Heart right ventricle (tissue), 16 donors: ENCODE data around the gene PCDH1. TPM values are rescaled to one million over a fixed set of nuclear protein-coding genes. Genes with fewer than 3 reads are reported as not detected.
A peak's percentile ranks its signal among the peaks of the same experiment; 100 is the strongest.

Source experiments
- ATAC-seq, 8 donors: fragments of 200-7000 bp; cut with Tn5 transposase; one replicate each; pipeline ENCODE4 v1.9.1; 2020; ENCODE audit warnings: mild to moderate bottlenecking in 8 of 8, moderate library complexity in 8 of 8, moderate number of reproducible peaks in 1 of 8
- DNase-seq, 2 donors: peaks; one replicate each; pipeline ENCODE4 v3.0.0-alpha.2; 2020
- H3K27ac ChIP-seq, 10 donors: fragments of 200-600 bp; sonication (generic) in 2 of 10; one replicate each; pipeline versions ENCODE4 v1.5.0 to v1.8.0; 2020 to 2022; ENCODE audit warnings: mild to moderate bottlenecking in 3 of 10
- H3K27me3 ChIP-seq, 7 donors: fragments of 200-600 bp; one replicate each; pipeline ENCODE4 v1.8.0; 2021 to 2022; ENCODE audit warnings: mild to moderate bottlenecking in 2 of 7
- H3K36me3 ChIP-seq, 9 donors: fragments of 200-600 bp; sonication (generic) in 1 of 9; one replicate each; pipeline versions ENCODE4 v1.5.0 to v1.8.0; 2020 to 2022; ENCODE audit warnings: mild to moderate bottlenecking in 2 of 9
- H3K4me1 ChIP-seq, 9 donors: fragments of 200-600 bp; sonication (generic) in 1 of 9; one replicate each; pipeline versions ENCODE4 v1.5.0 to v1.8.0; 2020 to 2022; ENCODE audit warnings: mild to moderate bottlenecking in 4 of 9
- H3K4me3 ChIP-seq, 10 donors: fragments of 200-600 bp; sonication (generic) in 2 of 10; one replicate each; pipeline versions ENCODE4 v1.5.0 to v1.8.0; 2020 to 2022; ENCODE audit warnings: mild to moderate bottlenecking in 7 of 10, moderate library complexity in 2 of 10
- H3K9me3 ChIP-seq, 11 donors: fragments of 200-600 bp in 10 of 11; sonication (generic) in 2 of 11; one replicate each; pipeline versions ENCODE4 v1.5.0 to v1.8.0; 2013 to 2022; ENCODE audit warnings: mild to moderate bottlenecking in 2 of 11, control low read depth in 1 of 11, moderate library complexity in 1 of 11
- WGBS, 2 donors: extraction: QIAGEN DNeasy Blood & Tissue Kit; methylation state at CpG; one replicate each; pipeline ENCODE4 v1.1.7; 2013; ENCODE audit warnings: inconsistent platforms in 1 of 2; 5-methylcytosine and 5-hydroxymethylcytosine counted together
- intact Hi-C, 10 donors: fragments of 100-400 bp; cut with DNase I; formaldehyde crosslinking; loops; one replicate each; pipeline versions ENCODE4 v1.11.1 to v1.14.2; 2022
- polyA plus RNA-seq, 2 donors: library from polyadenylated mRNA; stranded (reverse); fragments of 200-250 nt; gene quantifications; one replicate each; pipeline ENCODE4 v1.2.3, GENCODE V29; 2013
- total RNA-seq, 10 donors: library from RNA; stranded (reverse); fragmentation: NEBNext Ultra II Directional in 3 of 10; extraction: Animal tissue kit (Norgen Biotek cat#: 25700) in 3 of 10; gene quantifications; one replicate each; pipeline versions ENCODE4 v1.2.1 to v1.2.4, GENCODE V29; 2021 to 2023
- TF ChIP-seq, protein P1 (sequence below), 9 donors: fragments of 200-600 bp; sonication (generic) in 2 of 9; IDR thresholded peaks; one replicate each; pipeline versions ENCODE4 v1.5.0 to v1.8.0; 2021 to 2022; ENCODE audit warnings: antibody characterized with exemption in 9 of 9, mild to moderate bottlenecking in 5 of 9, moderate library complexity in 1 of 9
- donor health status: Arrhythmogenic right ventricular cardiomyopathy.
- donor health status: ischemic (EF 13 %, LVEDD 7.1; RV severe dilation, severe dysfunction).
- donor health status: healthy with polysubstance abuse.
- donor health status: DM: no; HTN: yes; CAD: no.
- donor health status: DM: no; HTN: no; CAD: no.
- donor health status: ischemic (EF 25% LVEDD 6.9; RV normal size, moderate dysfunction).
- donor health status: ischemic (EF 25% LVEDD 5.7; RV mildly dilated, moderate dysfunction).
- donor health status: healthy.
- donor health status: DM: yes; HTN: yes; CAD: no.
- donor health status: Ischemic cardiomyopathy.
- donor health status: ischemic (EF 35%, LVEDD 5.7; RV mildly dilated, moderate dysfunction).
- donor health status: nonischemic (EF 11% LVEDD 7.7; RV severe dilation, severe dysfunction).
- donor health status: DM: yes; HTN: yes; CAD: no.
- donor health status: PGD.
- donor health status: ischemic (EF 29% LVEDD 5.4; RV normal size, mild dysfunction).
- donor health status: nonischemic (EF 23%, LVEDD 6.1; RV moderate dilation, normal function).

PCDH1 gene
- total and polyA plus RNA-seq, 12 donors = 8.4 to 45.8 (median 17.9) TPM

DNA sequence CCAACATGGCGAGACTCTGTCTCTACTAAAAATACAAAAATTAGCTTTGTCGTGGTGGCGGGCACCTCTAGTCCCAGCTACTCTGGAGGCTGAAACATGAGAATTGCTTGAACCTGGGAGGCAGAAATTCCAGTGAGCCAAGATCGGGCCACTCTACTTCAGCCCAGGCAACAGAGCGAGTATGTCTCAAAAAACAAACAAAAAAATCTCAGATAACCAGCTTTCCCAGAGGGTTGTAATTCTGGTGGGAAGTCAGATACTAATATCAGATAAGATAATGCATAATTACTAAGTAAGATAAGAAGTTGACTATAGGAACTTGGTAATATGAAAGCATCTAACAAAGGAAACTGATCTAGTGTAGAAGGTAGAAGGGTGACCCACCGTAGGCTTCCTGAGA, 60.6 kb downstream of the PCDH1 start:
- Histone ChIP-seq H3K9me3 (no peaks in the 10 kb centered on the region), H3K4me3 (no peak overlapping the region), H3K27me3 (peaks cover 0 to 4% (median 0%) of the 10 kb centered on the region in 7 donors), H3K36me3 (no peaks in the 10 kb centered on the region), H3K4me1 (peaks cover 8 to 68% (median 32%) of the 10 kb centered on the region in 9 donors), H3K27ac (peak overlapping the region; percentile 38 to 94 (median 74))
- 74 to 79% methylated on average over 6 of the region's 6 CpGs for WGBS, 2 donors
- intact Hi-C loops = loop anchor here in 7 of 10 donors (2.0 to 10.0 kb wide), 7 partner anchors 31 to 135 kb away; partner anchors contain the start of gene PCDH1 (in 2 of the 7)
- DNase-seq (no peak), ATAC-seq (no peak)
- TF ChIP-seq, protein P1, sequence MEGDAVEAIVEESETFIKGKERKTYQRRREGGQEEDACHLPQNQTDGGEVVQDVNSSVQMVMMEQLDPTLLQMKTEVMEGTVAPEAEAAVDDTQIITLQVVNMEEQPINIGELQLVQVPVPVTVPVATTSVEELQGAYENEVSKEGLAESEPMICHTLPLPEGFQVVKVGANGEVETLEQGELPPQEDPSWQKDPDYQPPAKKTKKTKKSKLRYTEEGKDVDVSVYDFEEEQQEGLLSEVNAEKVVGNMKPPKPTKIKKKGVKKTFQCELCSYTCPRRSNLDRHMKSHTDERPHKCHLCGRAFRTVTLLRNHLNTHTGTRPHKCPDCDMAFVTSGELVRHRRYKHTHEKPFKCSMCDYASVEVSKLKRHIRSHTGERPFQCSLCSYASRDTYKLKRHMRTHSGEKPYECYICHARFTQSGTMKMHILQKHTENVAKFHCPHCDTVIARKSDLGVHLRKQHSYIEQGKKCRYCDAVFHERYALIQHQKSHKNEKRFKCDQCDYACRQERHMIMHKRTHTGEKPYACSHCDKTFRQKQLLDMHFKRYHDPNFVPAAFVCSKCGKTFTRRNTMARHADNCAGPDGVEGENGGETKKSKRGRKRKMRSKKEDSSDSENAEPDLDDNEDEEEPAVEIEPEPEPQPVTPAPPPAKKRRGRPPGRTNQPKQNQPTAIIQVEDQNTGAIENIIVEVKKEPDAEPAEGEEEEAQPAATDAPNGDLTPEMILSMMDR (IDR thresholded peaks at IDR 0.05) = no peak

DNA sequence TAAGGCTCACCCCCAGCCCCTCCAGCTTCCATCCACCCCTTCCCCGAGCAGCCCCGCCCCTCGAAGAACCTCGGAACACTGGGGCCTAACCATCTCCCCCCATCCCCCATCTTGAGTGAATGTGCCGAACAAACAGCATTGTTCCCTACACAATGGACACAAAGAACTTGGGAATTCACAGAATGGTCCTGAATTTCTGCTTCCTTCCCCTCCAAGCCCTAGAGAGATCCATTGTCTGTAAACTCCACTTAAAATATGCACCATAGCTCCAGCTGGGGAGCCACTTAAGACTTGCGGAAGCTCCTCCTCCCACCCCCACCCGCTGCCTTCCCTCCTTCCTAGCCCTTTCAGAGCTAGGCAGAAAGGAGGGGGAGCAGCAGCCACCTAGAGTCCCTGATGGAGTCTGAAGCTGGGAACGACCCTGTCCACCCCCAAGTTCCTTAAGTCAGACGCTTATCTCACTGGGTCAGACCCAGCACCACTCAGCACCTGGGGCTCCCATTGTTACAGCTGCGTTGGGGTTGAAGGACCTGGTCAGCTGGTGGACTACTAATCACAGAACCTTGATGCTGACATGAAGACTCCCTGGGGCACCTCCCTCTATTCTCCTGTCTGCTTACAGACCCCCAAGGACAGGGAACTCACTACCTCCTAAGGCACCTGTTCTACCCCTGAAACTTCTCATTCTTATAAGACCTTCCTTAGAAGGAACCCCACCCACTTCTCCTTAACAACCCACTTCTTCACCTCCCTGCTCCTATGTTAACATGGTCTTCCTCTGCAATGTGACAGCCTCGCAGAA, 61.4 kb downstream of the PCDH1 start:
- Histone ChIP-seq H3K9me3 (no peaks in the 10 kb centered on the region), H3K4me1 (peaks cover 6 to 68% (median 31%) of the 10 kb centered on the region in 9 donors), H3K27ac (peak overlapping the region; percentile 69 to 94 (median 82)), H3K4me3 (no peak overlapping the region), H3K36me3 (no peaks in the 10 kb centered on the region), H3K27me3 (peaks cover 0 to 8% (median 4%) of the 10 kb centered on the region in 7 donors)
- WGBS, 2 donors = 15 to 25% methylated on average over 11 of the region's 11 CpGs
- intact Hi-C loops = loop anchor here in 7 of 10 donors (2.0 to 10.0 kb wide), 7 partner anchors 32 to 136 kb away; partner anchors contain the start of gene PCDH1 (in 2 of the 7)
- ATAC-seq (peak; percentile 53 to 85 (median 81)), DNase-seq (peak; percentile 39 to 74)
- TF ChIP-seq, protein P1 (IDR thresholded peaks at IDR 0.05) = no peak

DNA sequence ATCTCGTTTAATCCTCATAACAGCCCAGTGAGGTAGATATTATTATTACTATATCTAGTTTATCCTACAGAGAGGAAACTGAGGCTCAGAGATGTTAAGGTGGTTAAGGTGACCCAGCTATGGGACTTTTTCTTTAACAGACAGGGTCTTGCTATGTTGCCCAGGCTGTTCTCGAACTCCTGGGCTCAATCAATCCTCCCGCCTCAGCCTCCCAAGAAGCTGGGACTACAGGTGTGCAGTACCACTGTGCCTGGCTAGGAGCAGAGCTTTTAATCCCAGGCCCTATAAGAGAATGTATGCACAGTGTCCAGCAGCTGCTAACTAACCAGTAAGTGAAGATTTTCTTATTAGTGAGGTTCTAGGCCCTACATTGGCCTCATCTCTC, 62.4 kb downstream of the PCDH1 start:
- 88 to 92% methylated on average over 3 of the region's 3 CpGs for WGBS, 2 donors
- H3K9me3 ChIP-seq = no peaks in the 10 kb centered on the region
- ATAC-seq = no peak
- TF ChIP-seq, protein P1 (IDR thresholded peaks at IDR 0.05) = no peak
- no peaks in the 10 kb centered on the region for H3K36me3 ChIP-seq
- peaks cover 6 to 71% (median 31%) of the 10 kb centered on the region in 9 donors for H3K4me1 ChIP-seq
- peaks cover 0 to 17% (median 12%) of the 10 kb centered on the region in 7 donors for H3K27me3 ChIP-seq
- intact Hi-C loops = loop anchor here in 7 of 10 donors (2.0 to 10.0 kb wide), 8 partner anchors 33 to 137 kb away; partner anchors contain the start of gene PCDH1 (in 3 of the 7)
- no peak for DNase-seq
- H3K27ac ChIP-seq = peak overlapping the region; percentile 69 to 94 (median 82)
- no peak overlapping the region for H3K4me3 ChIP-seq

DNA sequence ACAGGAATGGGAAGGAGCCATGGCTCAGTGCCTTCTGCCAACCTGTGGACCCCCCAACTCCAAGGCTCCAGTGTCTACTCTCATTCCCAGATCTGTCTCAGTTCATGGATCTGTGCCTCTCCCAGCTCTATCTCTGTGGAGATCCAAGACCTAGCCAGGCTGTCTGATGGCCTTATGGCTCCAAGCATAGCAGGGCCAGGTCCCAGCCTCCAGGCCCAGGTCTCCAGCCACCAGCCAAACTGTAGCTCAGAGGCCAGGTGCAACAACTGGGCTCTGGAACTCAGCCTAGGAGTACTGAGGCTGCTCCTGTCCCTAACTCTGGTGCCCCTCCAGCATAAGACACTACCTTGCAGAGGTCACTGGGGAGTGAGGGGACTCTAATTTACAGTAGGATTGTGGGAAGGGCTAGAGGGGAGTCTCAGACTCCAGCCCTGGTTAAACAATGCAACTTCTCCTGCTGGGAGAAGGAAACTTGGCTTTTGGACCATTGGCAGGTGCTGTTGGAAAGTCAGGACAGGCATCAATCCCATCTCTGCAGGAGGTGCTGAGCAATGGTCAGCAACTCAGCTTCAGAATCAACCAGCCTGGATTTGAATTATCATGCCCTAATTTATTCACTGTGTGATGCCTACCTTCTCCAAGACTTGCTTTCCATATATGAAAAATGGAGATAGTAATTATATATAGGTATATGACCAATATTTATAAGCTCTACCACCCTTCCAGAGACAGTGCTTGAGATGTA, 63.0 kb downstream of the PCDH1 start:
- intact Hi-C loops = loop anchor here in 5 of 10 donors (2.0 to 10.0 kb wide), 6 partner anchors 62 to 137 kb away; partner anchors contain the start of gene PCDH1 (in 2 of the 5)
- TF ChIP-seq, protein P1 (IDR thresholded peaks at IDR 0.05) = no peak
- H3K4me1 ChIP-seq = peaks cover 6 to 72% (median 31%) of the 10 kb centered on the region in 9 donors
- ATAC-seq = no peak
- H3K9me3 ChIP-seq = no peaks in the 10 kb centered on the region
- no peaks in the 10 kb centered on the region for H3K36me3 ChIP-seq
- DNase-seq = no peak
- H3K4me3 ChIP-seq = no peak overlapping the region
- peak overlapping the region; percentile 57 to 94 (median 82) for H3K27ac ChIP-seq
- peaks cover 0 to 19% (median 15%) of the 10 kb centered on the region in 7 donors for H3K27me3 ChIP-seq
